IMR-90 (cell line): ENCODE data around the gene CEP85. TPM values are rescaled to one million over a fixed set of nuclear protein-coding genes. Genes with fewer than 3 reads are reported as not detected.

Experiments used
- ATAC-seq: fragments of 200-7000 bp; cut with Tn5 transposase; 2 replicates; pipeline ENCODE4 v1.9.1; 2020; ENCODE audit warnings: low read depth, mild to moderate bottlenecking, moderate library complexity
- BruUV-seq: library from RNA; stranded (reverse); fragments of 400-500 nt; replicated peaks from 2 replicates; lab custom pipeline; 2021; lab: Mats Ljungman, UMichigan
- CTCF ChIA-PET: fragments of 300-600 bp; formaldehyde crosslinking; extraction: SDS; loops from one replicate; lab custom pipeline; 2021; ENCODE audit warnings: antibody characterized with exemption; lab: Yijun Ruan, JAX
- POLR2A ChIA-PET: fragments of 300-600 bp; sonication (Branson Sonifier 250); formaldehyde crosslinking; loops from one replicate; lab custom pipeline; 2022; ENCODE audit warnings: antibody characterized with exemption; ENCODE audit not compliant: unreplicated experiment; lab: Charles Lee
- DNase-seq: peaks from one replicate; pipeline ENCODE4 v3.0.0; 2013
- H2AFZ ChIP-seq: replicated peaks from 2 replicates; pipeline ENCODE3; 2013; ENCODE audit warnings: low read length, mild to moderate bottlenecking; ENCODE audit not compliant: poor library complexity
- H2AK5ac ChIP-seq: 2 replicates; pipeline ENCODE4 v1.6.1; 2013; ENCODE audit warnings: low read depth, low read length, inconsistent platforms
- H2AK9ac ChIP-seq: replicated peaks from 2 replicates; pipeline ENCODE3; 2013; ENCODE audit warnings: mild to moderate bottlenecking, low read depth, low read length, moderate library complexity; ENCODE audit not compliant: poor library complexity
- H2BK120ac ChIP-seq: 2 replicates; pipeline ENCODE4 v1.6.1; 2013; ENCODE audit warnings: low read depth, low read length, inconsistent platforms
- H2BK15ac ChIP-seq: 3 replicates; pipeline ENCODE4 v1.6.1; 2013; ENCODE audit warnings: low read depth, low read length, inconsistent platforms
- H2BK20ac ChIP-seq: 2 replicates; pipeline ENCODE4 v1.6.1; 2013; ENCODE audit warnings: low read depth, mild to moderate bottlenecking, inconsistent platforms, low read length, moderate library complexity
- H2BK5ac ChIP-seq: 2 replicates; pipeline ENCODE4 v1.6.1; 2013; ENCODE audit warnings: mild to moderate bottlenecking, low read depth, low read length, inconsistent platforms; ENCODE audit not compliant: poor library complexity, severe bottlenecking
- H3K14ac ChIP-seq: replicated peaks from 2 replicates; pipeline ENCODE4 v1.6.1; 2013; ENCODE audit warnings: low read depth, low read length, inconsistent platforms
- H3K18ac ChIP-seq: 2 replicates; pipeline ENCODE4 v1.6.1; 2013; ENCODE audit warnings: low read depth, low read length, control low read depth
- H3K23ac ChIP-seq: 2 replicates; pipeline ENCODE4 v1.6.1; 2013; ENCODE audit warnings: low read depth, low read length, inconsistent platforms
- H3K27ac ChIP-seq: 2 replicates; pipeline ENCODE4 v1.5.1; 2013; ENCODE audit warnings: mild to moderate bottlenecking, control low read depth, low read length; ENCODE audit not compliant: insufficient read depth
- H3K27me3 ChIP-seq: 2 replicates; pipeline ENCODE4 v1.6.1; 2013; ENCODE audit warnings: low read length; ENCODE audit not compliant: control insufficient read depth, insufficient read depth
- H3K36me3 ChIP-seq: 2 replicates; pipeline ENCODE4 v1.6.1; 2013; ENCODE audit warnings: low read length, mixed read lengths; ENCODE audit not compliant: control insufficient read depth, insufficient read depth
- H3K4ac ChIP-seq: 2 replicates; pipeline ENCODE4 v1.6.1; 2013; ENCODE audit warnings: low read depth, low read length, inconsistent platforms
- H3K4me1 ChIP-seq: 2 replicates; pipeline ENCODE4 v1.6.1; 2013; ENCODE audit warnings: low read length, mixed read lengths; ENCODE audit not compliant: control insufficient read depth, insufficient read depth
- H3K4me2 ChIP-seq: 2 replicates; pipeline ENCODE4 v1.6.1; 2013; ENCODE audit warnings: low read depth, mild to moderate bottlenecking, control low read depth, low read length, moderate library complexity
- H3K4me3 ChIP-seq: 2 replicates; pipeline ENCODE4 v1.5.1; 2013; ENCODE audit warnings: low read depth, mild to moderate bottlenecking, control low read depth, low read length, moderate library complexity; ENCODE audit not compliant: insufficient read depth
- H3K56ac ChIP-seq: 2 replicates; pipeline ENCODE4 v1.6.1; 2013; ENCODE audit warnings: low read length, inconsistent platforms; ENCODE audit not compliant: insufficient read depth; ENCODE audit errors: extremely low read depth
- H3K79me1 ChIP-seq, 2 experiments: 2 replicates each; pipeline ENCODE4 v1.6.1; 2013; ENCODE audit warnings: low read length in 2 of 2, inconsistent platforms in 1 of 2, low read depth in 1 of 2
- H3K9ac ChIP-seq: 2 replicates; pipeline ENCODE4 v1.6.1; 2013; ENCODE audit warnings: low read depth, low read length, control low read depth
- H3K9me1 ChIP-seq: 2 replicates; pipeline ENCODE4 v1.6.1; 2013; ENCODE audit warnings: low read length, inconsistent platforms; ENCODE audit not compliant: insufficient read depth
- H3K9me3 ChIP-seq: 2 replicates; pipeline ENCODE4 v1.6.1; 2013; ENCODE audit warnings: low read length; ENCODE audit not compliant: control insufficient read depth, insufficient read depth
- H4K20me1 ChIP-seq: 2 replicates; pipeline ENCODE4 v1.6.1; 2013; ENCODE audit warnings: low read length, inconsistent platforms; ENCODE audit not compliant: insufficient read depth
- H4K5ac ChIP-seq: 2 replicates; pipeline ENCODE4 v1.6.1; 2013; ENCODE audit warnings: mild to moderate bottlenecking, low read depth, low read length, control low read depth
- H4K8ac ChIP-seq, 2 experiments: 2 replicates each; pipeline ENCODE4 v1.6.1; 2013; ENCODE audit warnings: low read depth in 2 of 2, low read length in 2 of 2, control low read depth in 1 of 2, inconsistent platforms in 1 of 2
- H4K91ac ChIP-seq: 2 replicates; pipeline ENCODE4 v1.6.1; 2013; ENCODE audit warnings: low read depth, low read length, inconsistent platforms; ENCODE audit not compliant: insufficient read depth
- BHLHE40 ChIP-seq: fragments of 150-350 bp; IDR thresholded peaks from 2 replicates; pipeline ENCODE4 v1.6.1; 2016; ENCODE audit warnings: mild to moderate bottlenecking, low read depth, low read length
- CEBPB ChIP-seq: IDR thresholded peaks from 2 replicates; pipeline ENCODE4 v1.6.1; 2012; ENCODE audit warnings: low read depth, low read length, improper control_type of control experiment
- CTCF ChIP-seq: conservative IDR thresholded peaks from 2 replicates; pipeline ENCODE4 v1.5.1; 2012; ENCODE audit warnings: mild to moderate bottlenecking, low read depth, low read length, improper control_type of control experiment
- ELK1 ChIP-seq: fragments of 150-350 bp; IDR thresholded peaks from 2 replicates; pipeline ENCODE4 v1.6.1; 2016; ENCODE audit warnings: low read depth, mild to moderate bottlenecking, low read length, moderate library complexity, borderline replicate concordance
- MAFK ChIP-seq: IDR thresholded peaks from 2 replicates; pipeline ENCODE4 v1.6.1; 2012; ENCODE audit warnings: low read depth, low read length, improper control_type of control experiment
- MXI1 ChIP-seq: IDR thresholded peaks from 2 replicates; pipeline ENCODE4 v1.6.1; 2012; ENCODE audit warnings: low read depth, mild to moderate bottlenecking, low read length, moderate library complexity, borderline replicate concordance
- NFE2L2 ChIP-seq: fragments of 150-350 bp; IDR thresholded peaks from 2 replicates; pipeline ENCODE4 v1.6.1; 2016; ENCODE audit warnings: low read depth, mild to moderate bottlenecking, low read length
- POLR2A ChIP-seq: IDR thresholded peaks from 2 replicates; pipeline ENCODE4 v1.6.1; 2012; ENCODE audit warnings: mild to moderate bottlenecking, low read depth, low read length
- RAD21 ChIP-seq: IDR thresholded peaks from 2 replicates; pipeline ENCODE4 v1.6.1; 2012; ENCODE audit warnings: low read length, improper control_type of control experiment
- RCOR1 ChIP-seq: IDR thresholded peaks from 2 replicates; pipeline ENCODE4 v1.6.1; 2012; ENCODE audit warnings: mild to moderate bottlenecking, low read length, improper control_type of control experiment; ENCODE audit not compliant: insufficient replicate concordance
- RFX5 ChIP-seq: IDR thresholded peaks from 2 replicates; pipeline ENCODE4 v1.8.0; 2012; ENCODE audit warnings: low read depth, mild to moderate bottlenecking, low read length, moderate library complexity
- USF2 ChIP-seq: fragments of 150-350 bp; IDR thresholded peaks from 2 replicates; pipeline ENCODE4 v1.6.1; 2017; ENCODE audit warnings: mild to moderate bottlenecking, antibody characterized with exemption, low read length, low read depth
- WGBS, 2 experiments: methylation state at CpG; one replicate each; pipeline versions ENCODE4 v1.1.5 to v1.1.7; 2013; ENCODE audit warnings: missing lambda C conversion rate in 2 of 2; ENCODE audit not compliant: insufficient read length in 1 of 2; ENCODE audit errors: extremely low coverage in 2 of 2; 5-methylcytosine and 5-hydroxymethylcytosine counted together
- dilution Hi-C: fragments of 300-500 bp; cut with HindIII; formaldehyde crosslinking; loops from one replicate; pipeline ENCODE4 v1.14.3; 2018; ENCODE audit warnings: low sequenced_read_pairs; ENCODE audit not compliant: unreplicated experiment
- in situ Hi-C: fragments of 300-500 bp; cut with MboI; formaldehyde crosslinking; loops from 3 replicates; pipeline ENCODE4 v1.14.3; 2019; ENCODE audit warnings: low sequenced_read_pairs, inconsistent platforms, mixed read lengths
- intact Hi-C: fragments of 100-400 bp; cut with micrococcal nuclease; formaldehyde crosslinking; loops from 2 replicates; pipeline ENCODE4 v1.10.0; 2022
- polyA plus RNA-seq, 3 experiments: library from polyadenylated mRNA; depleted of rRNA; stranded (reverse); fragments of >200 nt; gene quantifications; 2 replicates each; pipeline ENCODE4 v1.2.3, GENCODE V29; 2012; ENCODE audit warnings: low replicate concordance in 1 of 3
- total RNA-seq: library from RNA; depleted of rRNA; stranded (reverse); fragments of >200 nt; gene quantifications from 2 replicates; pipeline ENCODE4 v1.2.3, GENCODE V29; 2012

The CEP85 gene
- total and polyA plus RNA-seq, 2 of the 4 experiments (the other 2 are of a cell fraction), result 11.5 to 11.8 TPM

- TF ChIP-seq USF2, result no peak
Measured at GRCh38 chr1:26321315-26322041, 87.5 kb downstream of the CEP85 start (continued).

GRCh38 chr1:26322042-26322331, 88.0 kb downstream of the CEP85 start:
- H3K14ac ChIP-seq, result no peak overlapping the region
- no peak overlapping the region for H2AK9ac ChIP-seq
- H4K8ac ChIP-seq, result no peak overlapping the region
- no peak overlapping the region for H3K18ac ChIP-seq
- H3K9me3 ChIP-seq, result no peaks in the 10 kb centered on the region
- no peaks in the 10 kb centered on the region for H3K9me1 ChIP-seq
- H2BK20ac ChIP-seq, result no peak overlapping the region
- no peak overlapping the region for H3K9ac ChIP-seq
- no peak overlapping the region for H2BK5ac ChIP-seq
- no peak overlapping the region for H2BK120ac ChIP-seq
- H2BK15ac ChIP-seq, result no peak overlapping the region
- no peak overlapping the region for H2AK5ac ChIP-seq
- H3K4me2 ChIP-seq, result no peak overlapping the region
- intact Hi-C loops, result no loop called here
- no peak overlapping the region for H3K4me3 ChIP-seq
- no peaks in the 10 kb centered on the region for H3K79me1 ChIP-seq
- 78% methylated on average over 8 of the region's 10 CpGs; no CpG with 5 or more reads in 1 of the 2 experiments for WGBS, 2 experiments
- ChIA-PET CTCF (interaction anchor here (0.6 to 2.8 kb wide), 8 partner anchors 11 to 178 kb away, joined by 3 to 18 read pairs (median 4); partner anchors contain the start of gene SH3BGRL3), POLR2A (interaction anchor here (0.5 to 0.9 kb wide), 3 partner anchors 14 to 50 kb away, joined by 3 to 14 read pairs (median 6); no protein-coding TSS in a partner anchor)
- no peak overlapping the region for H3K23ac ChIP-seq
- H2AFZ ChIP-seq, result no peak overlapping the region
- H4K91ac ChIP-seq, result no peak overlapping the region
- dilution Hi-C loops, result no loop called here
- no peak for DNase-seq
- no peak overlapping the region for H3K4ac ChIP-seq
- BruUV-seq, result no TSS peak
- ATAC-seq, result no peak
- peaks cover 3% of the 10 kb centered on the region for H3K4me1 ChIP-seq
- no peak overlapping the region for H4K5ac ChIP-seq
- peaks cover 9% of the 10 kb centered on the region for H3K27me3 ChIP-seq
- H4K20me1 ChIP-seq, result no peaks in the 10 kb centered on the region
- in situ Hi-C loops, result no loop called here
- no peak overlapping the region for H3K27ac ChIP-seq
- H3K36me3 ChIP-seq, result no peaks in the 10 kb centered on the region
- no peak overlapping the region for H3K56ac ChIP-seq
- TF ChIP-seq BHLHE40, result no peak
- TF ChIP-seq CEBPB, result no peak
- TF ChIP-seq USF2, result no peak
- no peak for TF ChIP-seq MAFK
- no peak for TF ChIP-seq RAD21
- no peak for TF ChIP-seq POLR2A
- no peak for TF ChIP-seq NFE2L2
- TF ChIP-seq CTCF, result no peak
- no peak for TF ChIP-seq RCOR1
- TF ChIP-seq ELK1, result no peak
- no peak for TF ChIP-seq MXI1
- TF ChIP-seq RFX5, result no peak
